Endothelial cell of umbilical vein (primary cell): ENCODE results near the gene DPYD. TPM values are rescaled to one million over a fixed set of nuclear protein-coding genes. Genes with fewer than 3 reads are reported as not detected.

ENCODE experiments used
- BruUV-seq: library from RNA; stranded (reverse); fragments of 400-500 nt; replicated peaks from 2 replicates; lab custom pipeline; 2021; lab: Mats Ljungman, UMichigan
- CTCF ChIA-PET: fragments of 300-600, 350-600 bp; sonication (Branson Sonifier 250); formaldehyde crosslinking; loops from one replicate; lab custom pipeline; 2021; ENCODE audit warnings: antibody characterized with exemption, inconsistent platforms; lab: Charles Lee
- POLR2A ChIA-PET: fragments of 300-600, 350-600 bp; sonication (Branson Sonifier 250); formaldehyde crosslinking; loops from one replicate; lab custom pipeline; 2021; ENCODE audit warnings: antibody characterized with exemption, inconsistent platforms; lab: Charles Lee
- DNase-seq: peaks from one replicate; pipeline ENCODE4 v3.0.0-alpha.2; 2011; ENCODE audit warnings: low read depth, low spot score
- FAIRE-seq: peaks from 2 replicates; lab custom pipeline; 2011; peaks lifted over from hg19 to GRCh38; lab: Jason Lieb, UNC
- H2AFZ ChIP-seq: 2 replicates; pipeline ENCODE4 v1.6.0; 2012; ENCODE audit warnings: low read depth, low read length, control low read depth, inconsistent platforms
- H3K27ac ChIP-seq: 2 replicates; pipeline ENCODE4 v1.5.1; 2011; ENCODE audit warnings: low read depth, mild to moderate bottlenecking, control low read depth, low read length, moderate library complexity; ENCODE audit not compliant: insufficient read depth
- H3K27me3 ChIP-seq, 2 experiments: 2 replicates each; pipeline versions ENCODE4 v1.6.0 to v1.6.1; 2011; ENCODE audit warnings: low read length in 2 of 2, mixed read lengths in 1 of 2; ENCODE audit not compliant: control insufficient read depth in 2 of 2, insufficient read depth in 2 of 2
- H3K36me3 ChIP-seq, 2 experiments: 2 replicates in 1 of 2; 3 replicates in 1 of 2; pipeline ENCODE4 v1.5.1; 2011; ENCODE audit warnings: low read length in 2 of 2, mild to moderate bottlenecking in 1 of 2, moderate library complexity in 1 of 2; ENCODE audit not compliant: control insufficient read depth in 2 of 2, insufficient read depth in 2 of 2; ENCODE audit errors: extremely low read depth in 1 of 2
- H3K4me1 ChIP-seq: 3 replicates; pipeline ENCODE4 v1.5.1; 2011; ENCODE audit warnings: mild to moderate bottlenecking, low read length; ENCODE audit not compliant: control insufficient read depth, insufficient read depth; ENCODE audit errors: extremely low read depth
- H3K4me2 ChIP-seq: 2 replicates; pipeline ENCODE4 v1.6.1; 2011; ENCODE audit warnings: low read length, control low read depth, mixed read lengths; ENCODE audit not compliant: insufficient read depth
- H3K4me3 ChIP-seq, 3 experiments: fragments of 200-600 bp in 1 of 3; sonication (generic), shearing (Covaris generic) in 1 of 3; replicated peaks in 1 of 3; 2 replicates each; pipeline ENCODE4 v1.5.1; 2011 to 2016; ENCODE audit warnings: control low read depth in 3 of 3, low read length in 3 of 3, mild to moderate bottlenecking in 2 of 3, inconsistent platforms in 1 of 3, low read depth in 1 of 3, moderate library complexity in 1 of 3; ENCODE audit not compliant: insufficient read depth in 1 of 3
- H3K79me2 ChIP-seq: 2 replicates; pipeline ENCODE4 v1.6.0; 2012; ENCODE audit warnings: low read length, inconsistent platforms; ENCODE audit not compliant: control insufficient read depth, insufficient read depth
- H3K9ac ChIP-seq: replicated peaks from 2 replicates; pipeline ENCODE3; 2011; ENCODE audit warnings: low read length, control low read depth; ENCODE audit not compliant: insufficient read depth; ENCODE audit errors: extremely low read depth
- H3K9me1 ChIP-seq: replicated peaks from 3 replicates; pipeline ENCODE4 v1.6.0; 2011; ENCODE audit warnings: mild to moderate bottlenecking, low read length; ENCODE audit not compliant: control insufficient read depth, insufficient read depth; ENCODE audit errors: extremely low read depth
- H3K9me3 ChIP-seq: replicated peaks from 2 replicates; pipeline ENCODE4 v1.5.1; 2012; ENCODE audit warnings: low read length, inconsistent platforms; ENCODE audit not compliant: control insufficient read depth, insufficient read depth
- H4K20me1 ChIP-seq: replicated peaks from 2 replicates; pipeline ENCODE3; 2011; ENCODE audit warnings: mild to moderate bottlenecking, low read length; ENCODE audit not compliant: control insufficient read depth, insufficient read depth; ENCODE audit errors: extremely low read depth
- EZH2 ChIP-seq: IDR thresholded peaks from 2 replicates; pipeline ENCODE4 v1.6.1; 2012; ENCODE audit warnings: borderline replicate concordance, low read depth, mild to moderate bottlenecking, moderate library complexity, low read length, inconsistent platforms; ENCODE audit not compliant: severe bottlenecking
- FOS ChIP-seq: IDR thresholded peaks from 2 replicates; pipeline ENCODE4 v1.6.1; 2011; ENCODE audit warnings: mild to moderate bottlenecking, low read length, moderate library complexity, borderline replicate concordance; ENCODE audit not compliant: insufficient read depth
- GATA2 ChIP-seq: IDR thresholded peaks from 2 replicates; pipeline ENCODE4 v1.7.0; 2011; ENCODE audit warnings: low read depth, mild to moderate bottlenecking, moderate library complexity, mixed read lengths, low read length; ENCODE audit not compliant: insufficient read length, insufficient read depth
- JUN ChIP-seq: IDR thresholded peaks from 2 replicates; pipeline ENCODE4 v1.6.1; 2011; ENCODE audit warnings: borderline replicate concordance, low read depth; ENCODE audit not compliant: insufficient read length, insufficient read depth
- MYC ChIP-seq: IDR thresholded peaks from one replicate; pipeline ENCODE4 v1.6.1; 2011; ENCODE audit warnings: mild to moderate bottlenecking, low read depth, low read length
- POLR2A ChIP-seq: IDR thresholded peaks from 2 replicates; pipeline ENCODE4 v1.6.1; 2012; ENCODE audit warnings: low read depth, mild to moderate bottlenecking, control low read depth, low read length
- POLR2AphosphoS5 ChIP-seq: IDR thresholded peaks from 2 replicates; pipeline ENCODE4 v1.6.1; 2012; ENCODE audit warnings: low read depth, mild to moderate bottlenecking, control low read depth, low read length, moderate library complexity; ENCODE audit not compliant: insufficient read depth
- dilution Hi-C: fragments of 300-500 bp; cut with MboI; formaldehyde crosslinking; loops from one replicate; pipeline ENCODE4 v1.15.0; 2019; ENCODE audit warnings: low sequenced_read_pairs; ENCODE audit not compliant: extremely low pct_ligation_motif_present
- intact Hi-C: fragments of 100-400 bp; cut with micrococcal nuclease; formaldehyde crosslinking; loops from one replicate; pipeline ENCODE4 v1.10.0; 2022
- polyA plus RNA-seq, 4 experiments: library from polyadenylated mRNA; depleted of rRNA in 3 of 4; stranded (reverse) in 3 of 4; unstranded in 1 of 4; fragments of >200 nt; gene quantifications; 2 replicates each; pipeline versions ENCODE4 v1.2.1 to v1.2.3, GENCODE V29; 2011 to 2012; ENCODE audit warnings: missing spikeins in 1 of 4
- total RNA-seq: library from RNA; stranded (reverse); gene quantifications from 2 replicates; pipeline ENCODE4 v1.2.3, GENCODE V29; 2021
- TF ChIP-seq, protein P1 (sequence below): IDR thresholded peaks from 2 replicates; pipeline ENCODE4 v1.6.1; 2011; ENCODE audit not compliant: insufficient read depth, insufficient read length
- TF ChIP-seq, protein P2 (sequence below), 2 donors: IDR thresholded peaks; 1 replicate in 1 of 2; 2 replicates in 1 of 2; pipeline ENCODE4 v1.5.1; 2011; ENCODE audit warnings: low read length in 2 of 2, mild to moderate bottlenecking in 2 of 2, moderate library complexity in 2 of 2, control low read depth in 1 of 2, inconsistent platforms in 1 of 2, low read depth in 1 of 2; ENCODE audit not compliant: insufficient read depth in 1 of 2; ENCODE audit errors: extremely low read depth in 1 of 2

Gene DPYD
- total and polyA plus RNA-seq, 2 donors (not counting 3 experiments of a cell fraction or from before 2014, with no cell fraction given), result 4.6 to 15.1 TPM

DNA sequence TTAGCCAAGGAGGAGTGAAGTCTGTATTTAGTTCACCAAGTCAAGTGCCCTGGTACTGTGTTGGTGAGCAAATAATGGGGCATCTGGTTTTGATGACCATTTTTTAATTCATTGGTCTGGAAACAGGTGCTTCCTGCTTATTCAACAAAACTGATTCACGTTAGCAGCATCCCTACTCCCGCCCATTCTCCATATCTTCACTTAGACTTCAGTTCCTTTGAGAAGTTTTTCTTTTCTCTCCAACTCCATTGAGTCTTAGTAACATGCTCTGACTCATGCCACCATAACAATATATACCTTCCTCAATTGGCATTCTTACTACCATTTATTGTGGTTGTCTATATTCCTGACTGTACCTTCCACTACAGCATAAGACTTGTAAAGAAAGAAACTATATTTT is 468.9 kb downstream of the DPYD start:
- Histone ChIP-seq H3K9ac (no peak overlapping the region), H3K9me3 (no peaks in the 10 kb centered on the region), H4K20me1 (no peaks in the 10 kb centered on the region), H3K4me2 (peak overlapping the region; percentile 8), H3K27me3 (no peaks in the 10 kb centered on the region), H3K4me3 (no peak overlapping the region), H3K9me1 (no peaks in the 10 kb centered on the region), H3K36me3 (no peaks in the 10 kb centered on the region), H3K27ac (peak overlapping the region; percentile 55), H3K4me1 (peaks cover 11% of the 10 kb centered on the region), H3K79me2 (no peaks in the 10 kb centered on the region), H2AFZ (no peak overlapping the region)
- FAIRE-seq (peak; percentile 78), DNase-seq (peak; percentile 81)
- intact Hi-C loops (loop anchor here (5.0 kb wide), 1 partner anchor 35 kb away; no protein-coding TSS in a partner anchor), dilution Hi-C loops (no loop called here)
- ChIA-PET CTCF (no interaction called here), POLR2A (no interaction called here)
- BruUV-seq, result no TSS peak
- TF ChIP-seq FOS (peak; percentile 71), EZH2 (no peak), GATA2 (no peak), POLR2A (no peak), POLR2AphosphoS5 (no peak), MYC (no peak), JUN (peak; percentile 62)
- TF ChIP-seq, protein P1, sequence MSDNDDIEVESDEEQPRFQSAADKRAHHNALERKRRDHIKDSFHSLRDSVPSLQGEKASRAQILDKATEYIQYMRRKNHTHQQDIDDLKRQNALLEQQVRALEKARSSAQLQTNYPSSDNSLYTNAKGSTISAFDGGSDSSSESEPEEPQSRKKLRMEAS, result no peak
- TF ChIP-seq, protein P2, sequence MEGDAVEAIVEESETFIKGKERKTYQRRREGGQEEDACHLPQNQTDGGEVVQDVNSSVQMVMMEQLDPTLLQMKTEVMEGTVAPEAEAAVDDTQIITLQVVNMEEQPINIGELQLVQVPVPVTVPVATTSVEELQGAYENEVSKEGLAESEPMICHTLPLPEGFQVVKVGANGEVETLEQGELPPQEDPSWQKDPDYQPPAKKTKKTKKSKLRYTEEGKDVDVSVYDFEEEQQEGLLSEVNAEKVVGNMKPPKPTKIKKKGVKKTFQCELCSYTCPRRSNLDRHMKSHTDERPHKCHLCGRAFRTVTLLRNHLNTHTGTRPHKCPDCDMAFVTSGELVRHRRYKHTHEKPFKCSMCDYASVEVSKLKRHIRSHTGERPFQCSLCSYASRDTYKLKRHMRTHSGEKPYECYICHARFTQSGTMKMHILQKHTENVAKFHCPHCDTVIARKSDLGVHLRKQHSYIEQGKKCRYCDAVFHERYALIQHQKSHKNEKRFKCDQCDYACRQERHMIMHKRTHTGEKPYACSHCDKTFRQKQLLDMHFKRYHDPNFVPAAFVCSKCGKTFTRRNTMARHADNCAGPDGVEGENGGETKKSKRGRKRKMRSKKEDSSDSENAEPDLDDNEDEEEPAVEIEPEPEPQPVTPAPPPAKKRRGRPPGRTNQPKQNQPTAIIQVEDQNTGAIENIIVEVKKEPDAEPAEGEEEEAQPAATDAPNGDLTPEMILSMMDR (IDR thresholded peaks at IDR 0.05; ENCODE audit: extremely low read depth in 1 of 2, insufficient read depth in 1 of 2, low read depth in 1 of 2, low read length in 2 of 2), result no peak
